Spleen (tissue), 7 donors: Measurements from ENCODE around the gene PTGIR.

Experiments used
- CTCF ChIP-seq, 11 experiments: fragments of 200-600 bp in 7 of 11; fragments of 450-650 bp in 4 of 11; sonication (generic) in 4 of 11; IDR thresholded peaks in 8 of 11; conservative IDR thresholded peaks in 3 of 11; 1 replicate in 7 of 11; 2 replicates in 4 of 11; pipeline versions ENCODE4 v1.4.0 to v1.8.0; 2016 to 2021; ENCODE audit warnings: antibody characterized with exemption in 11 of 11, inconsistent platforms in 4 of 11, mild to moderate bottlenecking in 1 of 11
- POLR2AphosphoS5 ChIP-seq, 3 donors: sonication (generic); formaldehyde crosslinking; IDR thresholded peaks; one replicate each; pipeline ENCODE4 v1.5.1; 2017; ENCODE audit warnings: antibody characterized with exemption in 3 of 3
- donor health status: DM: no; HTN: no; CAD: no; lungs with moderate emphysema.
- donor health status: DM: no; HTN: no; CAD: no.
- donor health status: DM: no; HTN: no; CAD: no.

GRCh38 chr19:46624958-46625661 lies at the start of gene PTGIR:
- TF ChIP-seq CTCF (IDR thresholded peaks at IDR 0.05 in 8 of 11, conservative IDR thresholded peaks at IDR 0.05 in 3 of 11) (no peak), POLR2AphosphoS5 (IDR thresholded peaks at IDR 0.05) (peak in 2 of 3 donors; percentile 40 to 57)
